Tibial nerve (tissue), 4 donors: ENCODE results near the gene ZBTB2. TPM values are rescaled to one million over a fixed set of nuclear protein-coding genes. Genes with fewer than 3 reads are reported as not detected.

ENCODE experiments used
- DNase-seq, 2 donors: peaks; one replicate each; pipeline ENCODE4 v3.0.0-alpha.2; 2019; ENCODE audit warnings: low spot score in 2 of 2
- H3K27ac ChIP-seq, 4 donors: fragments of 200-600 bp; sonication (generic) in 3 of 4; one replicate each; pipeline ENCODE4 v1.5.1; 2017 to 2019; ENCODE audit warnings: mild to moderate bottlenecking in 1 of 4
- H3K27me3 ChIP-seq, 2 donors: fragments of 200-600 bp; sonication (generic) in 1 of 2; one replicate each; pipeline versions ENCODE4 v1.5.1 to v1.6.0; 2017 to 2019
- H3K36me3 ChIP-seq, 3 donors: fragments of 200-600 bp; sonication (generic); one replicate each; pipeline ENCODE4 v1.5.1; 2018 to 2019
- H3K4me1 ChIP-seq, 4 donors: fragments of 200-600 bp; sonication (generic) in 3 of 4; one replicate each; pipeline ENCODE4 v1.5.1; 2017 to 2019
- H3K4me3 ChIP-seq, 4 donors: fragments of 200-600 bp; sonication (generic) in 3 of 4; one replicate each; pipeline ENCODE4 v1.5.1; 2017 to 2019; ENCODE audit warnings: mild to moderate bottlenecking in 1 of 4, moderate library complexity in 1 of 4
- H3K9me3 ChIP-seq, 4 donors: fragments of 200-600 bp; sonication (generic) in 3 of 4; one replicate each; pipeline ENCODE4 v1.5.1; 2017 to 2019
- CTCF ChIP-seq, 5 experiments: fragments of 200-600 bp in 3 of 5; fragments of 450-650 bp in 2 of 5; sonication (generic) in 3 of 5; IDR thresholded peaks; one replicate each; pipeline ENCODE4 v1.5.1; 2016 to 2019; ENCODE audit warnings: antibody characterized with exemption in 5 of 5, mild to moderate bottlenecking in 3 of 5, moderate library complexity in 2 of 5
- EP300 ChIP-seq, 2 donors: sonication (generic); formaldehyde crosslinking; IDR thresholded peaks; one replicate each; pipeline ENCODE4 v1.6.1; 2017; ENCODE audit warnings: antibody characterized with exemption in 2 of 2, mild to moderate bottlenecking in 1 of 2
- POLR2A ChIP-seq, 2 donors: fragments of 450-650 bp; IDR thresholded peaks; one replicate each; pipeline ENCODE4 v1.6.1; 2017; ENCODE audit warnings: antibody characterized with exemption in 2 of 2, mild to moderate bottlenecking in 2 of 2, moderate library complexity in 2 of 2
- WGBS, 2 donors: methylation state at CpG; one replicate each; pipeline ENCODE4 v1.1.5; 2018; 5-methylcytosine and 5-hydroxymethylcytosine counted together
- total RNA-seq, 4 donors: library from RNA; depleted of rRNA; stranded (reverse); fragments of >200 nt; gene quantifications; one replicate each; pipeline ENCODE4 v1.1.0, GENCODE V29; 2016

The ZBTB2 gene
- total RNA-seq, 4 donors from 2014 or later, result 5.7 to 13.8 (median 10.2) TPM

GRCh38 chr6:151341476-151342195, 49.7 kb downstream of the ZBTB2 start:
- WGBS, 2 donors, result 91 to 95% methylated on average over 19 to 41 of the region's 52 CpGs
- no peaks in the 10 kb centered on the region for H3K9me3 ChIP-seq

GRCh38 chr6:151340219-151340978, 51.0 kb downstream of the ZBTB2 start:
- Histone ChIP-seq H3K4me1 (peaks cover 0 to 6% (median 3%) of the 10 kb centered on the region in 4 donors), H3K4me3 (no peak overlapping the region), H3K27ac (no peak overlapping the region), H3K27me3 (no peaks in the 10 kb centered on the region), H3K36me3 (peaks cover 0 to 14% (median 0%) of the 10 kb centered on the region in 3 donors), H3K9me3 (no peaks in the 10 kb centered on the region)
- WGBS, 2 donors, result 72 to 82% methylated on average over 15 of the region's 15 CpGs
- DNase-seq, result no peak
- no peak for TF ChIP-seq CTCF (IDR thresholded peaks at IDR 0.05)
- TF ChIP-seq POLR2A (IDR thresholded peaks at IDR 0.05), result no peak

More at GRCh38 chr6:151341476-151342195, 49.7 kb downstream of the ZBTB2 start:
- Histone ChIP-seq H3K4me1 (peaks cover 0 to 16% (median 7%) of the 10 kb centered on the region in 4 donors), H3K27ac (no peak overlapping the region), H3K27me3 (no peaks in the 10 kb centered on the region), H3K4me3 (no peak overlapping the region), H3K36me3 (peaks cover 0 to 14% (median 0%) of the 10 kb centered on the region in 3 donors)
- DNase-seq, result no peak
- TF ChIP-seq POLR2A (IDR thresholded peaks at IDR 0.05) (no peak), EP300 (IDR thresholded peaks at IDR 0.05) (no peak), CTCF (IDR thresholded peaks at IDR 0.05) (no peak)

- Histone ChIP-seq H3K9me3 (no peaks in the 10 kb centered on the region), H3K27ac (no peak overlapping the region), H3K4me1 (peaks cover 0 to 14% (median 0%) of the 10 kb centered on the region in 4 donors), H3K27me3 (no peaks in the 10 kb centered on the region), H3K4me3 (no peak overlapping the region), H3K36me3 (peaks cover 0 to 14% (median 0%) of the 10 kb centered on the region in 3 donors)
- DNase-seq, result no peak
- TF ChIP-seq CTCF (IDR thresholded peaks at IDR 0.05) (no peak), POLR2A (IDR thresholded peaks at IDR 0.05) (no peak), EP300 (IDR thresholded peaks at IDR 0.05) (no peak)
- 71 to 74% methylated on average over 4 of the region's 4 CpGs for WGBS, 2 donors
Measured at GRCh38 chr6:151339369-151339768, 52.0 kb downstream of the ZBTB2 start.

- TF ChIP-seq POLR2A (IDR thresholded peaks at IDR 0.05) (no peak), EP300 (IDR thresholded peaks at IDR 0.05) (no peak), CTCF (IDR thresholded peaks at IDR 0.05) (no peak)
- peaks cover 0 to 14% (median 0%) of the 10 kb centered on the region in 4 donors for H3K4me1 ChIP-seq
- no peaks in the 10 kb centered on the region for H3K27me3 ChIP-seq
- DNase-seq, result no peak
- WGBS, 2 donors, result 71 to 73% methylated on average over 11 of the region's 11 CpGs
- peaks cover 0 to 14% (median 0%) of the 10 kb centered on the region in 3 donors for H3K36me3 ChIP-seq
- peak overlapping the region in 2 of 4 donors; percentile 20 to 38 for H3K27ac ChIP-seq
- H3K9me3 ChIP-seq, result no peaks in the 10 kb centered on the region
- no peak overlapping the region for H3K4me3 ChIP-seq
Measured at GRCh38 chr6:151338651-151339200, 52.6 kb downstream of the ZBTB2 start.

- peaks cover 0 to 16% (median 0%) of the 10 kb centered on the region in 4 donors for H3K4me1 ChIP-seq
- H3K36me3 ChIP-seq, result peaks cover 0 to 2% (median 0%) of the 10 kb centered on the region in 3 donors
- no peaks in the 10 kb centered on the region for H3K9me3 ChIP-seq
- H3K27me3 ChIP-seq, result no peaks in the 10 kb centered on the region
- no peak overlapping the region for H3K27ac ChIP-seq
- H3K4me3 ChIP-seq, result no peak overlapping the region
- no peak for DNase-seq
- TF ChIP-seq CTCF (IDR thresholded peaks at IDR 0.05) (no peak), EP300 (IDR thresholded peaks at IDR 0.05) (no peak), POLR2A (IDR thresholded peaks at IDR 0.05) (no peak)
Measured at GRCh38 chr6:151335930-151336329, 55.4 kb downstream of the ZBTB2 start.
